HepG2 (cell line): Measurements from ENCODE around the gene OR7G1. TPM values are rescaled to one million over a fixed set of nuclear protein-coding genes. Genes with fewer than 3 reads are reported as not detected.

Source experiments
- ATF5 ChIP-seq: sonication (generic); formaldehyde crosslinking; IDR thresholded peaks from 2 replicates; pipeline ENCODE4 v1.4.0; 2020; ENCODE audit warnings: mild to moderate bottlenecking, low read depth, missing genetic modification reagents
- ATF7 ChIP-seq, 2 experiments: fragments of 450-650 bp in 1 of 2; sonication (generic) in 1 of 2; formaldehyde crosslinking in 1 of 2; IDR thresholded peaks; 2 replicates each; pipeline versions ENCODE4 v1.4.0 to v1.6.1; 2016 to 2020; ENCODE audit warnings: antibody characterized with exemption in 1 of 2, mild to moderate bottlenecking in 1 of 2, missing genetic modification reagents in 1 of 2
- MED13 ChIP-seq: sonication (generic); formaldehyde crosslinking; IDR thresholded peaks from 2 replicates; pipeline ENCODE4 v1.5.0; 2020; ENCODE audit warnings: missing genetic modification reagents
- MNT ChIP-seq: fragments of 450-650 bp; IDR thresholded peaks from 2 replicates; pipeline ENCODE4 v1.6.1; 2016
- PATZ1 ChIP-seq: sonication (generic); formaldehyde crosslinking; IDR thresholded peaks from 2 replicates; pipeline ENCODE4 v1.4.0; 2020; ENCODE audit warnings: missing genetic modification reagents
- RBM39 ChIP-seq: fragments of 200-400 bp; formaldehyde crosslinking; IDR thresholded peaks from one replicate; pipeline ENCODE4 v1.6.1; 2018; ENCODE audit warnings: antibody characterized with exemption, mild to moderate bottlenecking, low read depth, low read length; ENCODE audit not compliant: poor library complexity, severe bottlenecking
- SNAPC4 ChIP-seq: sonication (generic); formaldehyde crosslinking; IDR thresholded peaks from 2 replicates; pipeline ENCODE4 v1.4.0; 2020; ENCODE audit warnings: mild to moderate bottlenecking, missing genetic modification reagents
- TGIF2 ChIP-seq: IDR thresholded peaks from 2 replicates; pipeline ENCODE4 v1.6.1; 2016; ENCODE audit warnings: control low read depth, missing compliant biosample characterization
- XRCC5 ChIP-seq: fragments of 200-400 bp; formaldehyde crosslinking; optimal IDR thresholded peaks from 2 replicates; pipeline ENCODE3; 2017; ENCODE audit warnings: mild to moderate bottlenecking, low read length
- ZMAT3 ChIP-seq: sonication (generic); formaldehyde crosslinking; conservative IDR thresholded peaks from 2 replicates; pipeline ENCODE4 v1.7.0; 2021; ENCODE audit warnings: missing genetic modification reagents
- ZMAT5 ChIP-seq: sonication (generic); formaldehyde crosslinking; IDR thresholded peaks from 2 replicates; pipeline ENCODE4 v1.5.0; 2020; ENCODE audit warnings: mild to moderate bottlenecking, low read depth, missing genetic modification reagents, borderline replicate concordance
- ZNF850 ChIP-seq: sonication (generic); formaldehyde crosslinking; conservative IDR thresholded peaks from 2 replicates; pipeline ENCODE4 v1.9.0; 2021; ENCODE audit warnings: mild to moderate bottlenecking, missing genetic modification reagents
- polyA plus RNA-seq, 8 experiments: library from polyadenylated mRNA; depleted of rRNA in 3 of 8; stranded (reverse) in 7 of 8; unstranded in 1 of 8; fragments of >200 nt; fragmentation: Illumina TruSeq in 4 of 8; extraction: Trizol in 4 of 8; gene quantifications; 2 replicates each; pipeline versions ENCODE4 v1.2.1 to v1.2.3, GENCODE V29; 2011 to 2016; ENCODE audit warnings: low read depth in 4 of 8, missing spikeins in 1 of 8, mixed read lengths in 1 of 8; ENCODE audit not compliant: insufficient read depth in 1 of 8
- total RNA-seq, 5 experiments: library from RNA; depleted of rRNA; stranded (reverse); fragments of >200 nt; fragmentation: Illumina TruSeq; extraction: Trizol; gene quantifications; 2 replicates each; pipeline ENCODE4 v1.2.3, GENCODE V29; 2016; ENCODE audit warnings: low read depth in 1 of 5
- TF ChIP-seq, protein P1 (sequence below), 2 experiments: sonication (generic) in 1 of 2; formaldehyde crosslinking in 1 of 2; IDR thresholded peaks; 2 replicates each; pipeline versions ENCODE4 v1.5.1 to v1.6.1; 2011 to 2020; ENCODE audit warnings: borderline replicate concordance in 1 of 2, low read depth in 1 of 2, low read length in 1 of 2, mild to moderate bottlenecking in 1 of 2, missing genetic modification reagents in 1 of 2, moderate library complexity in 1 of 2

Gene OR7G1
- total and polyA plus RNA-seq, 2 of the 13 experiments (the other 11 are each of a cell fraction or from before 2014, with no cell fraction given), result not detected

DNA sequence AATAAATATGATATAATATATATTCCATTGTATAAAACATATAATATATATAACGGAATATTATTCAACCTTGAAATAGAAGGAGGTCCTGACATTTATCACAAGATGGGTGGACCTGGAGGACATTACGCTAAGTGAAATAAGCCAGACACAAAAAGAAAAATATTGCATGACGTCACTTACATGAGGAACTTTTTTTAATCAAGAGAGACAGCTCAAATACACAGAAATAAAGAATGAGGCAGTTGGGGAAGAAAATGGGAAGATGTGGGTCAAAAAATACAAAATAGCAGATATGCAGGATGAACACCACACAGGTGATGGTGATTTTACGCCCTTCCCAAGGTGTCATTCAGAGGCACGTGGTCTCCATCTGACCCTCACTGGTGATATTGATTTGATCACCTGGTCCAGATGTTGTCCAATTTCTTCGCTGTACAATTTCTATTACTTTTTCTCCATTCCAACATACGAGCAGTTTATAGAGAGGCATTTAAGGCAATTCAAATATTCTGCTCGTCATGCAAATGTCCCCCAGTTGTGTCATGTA lies 24.1 kb upstream of the OR7G1 start (continued):
- TF ChIP-seq ATF7 (IDR thresholded peaks at IDR 0.05) (peak; percentile 97), ATF7 (CRISPR knock-in tag; IDR thresholded peaks at IDR 0.05) (no peak), ZMAT3 (CRISPR knock-in tag) (no peak), ZMAT5 (CRISPR knock-in tag) (no peak), MED13 (CRISPR knock-in tag) (no peak), MNT (0 out of 2 replicates have a peak, but pooled peaks have one; percentile 5), ZNF850 (CRISPR knock-in tag) (no peak), ATF5 (CRISPR knock-in tag) (no peak), TGIF2 (CRISPR knock-in tag) (no peak), XRCC5 (no peak), SNAPC4 (CRISPR knock-in tag) (0 out of 2 replicates have a peak, but pooled peaks have one; percentile 89), RBM39 (no peak), PATZ1 (no peak)
- TF ChIP-seq, protein P1, sequence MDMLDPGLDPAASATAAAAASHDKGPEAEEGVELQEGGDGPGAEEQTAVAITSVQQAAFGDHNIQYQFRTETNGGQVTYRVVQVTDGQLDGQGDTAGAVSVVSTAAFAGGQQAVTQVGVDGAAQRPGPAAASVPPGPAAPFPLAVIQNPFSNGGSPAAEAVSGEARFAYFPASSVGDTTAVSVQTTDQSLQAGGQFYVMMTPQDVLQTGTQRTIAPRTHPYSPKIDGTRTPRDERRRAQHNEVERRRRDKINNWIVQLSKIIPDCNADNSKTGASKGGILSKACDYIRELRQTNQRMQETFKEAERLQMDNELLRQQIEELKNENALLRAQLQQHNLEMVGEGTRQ (IDR thresholded peaks at IDR 0.05; ENCODE audit: low read depth, low read length), result no peak
- TF ChIP-seq, protein P1 (CRISPR knock-in tag; IDR thresholded peaks at IDR 0.05; ENCODE audit: borderline replicate concordance), result 0 out of 2 replicates have a peak, but pooled peaks have one; percentile 1
